Measurements from ENCODE around the gene DIP2C. TPM values are rescaled to one million over a fixed set of nuclear protein-coding genes. Genes with fewer than 3 reads are reported as not detected.

Gene DIP2C
- total and polyA plus RNA-seq, 2 donors from 2014 or later: 6.2 to 22.6 TPM

- Histone ChIP-seq H3K4me1 (ENCODE audit: control insufficient read depth in 2 of 3, insufficient read depth in 2 of 3, low read depth in 1 of 3, low read length in 3 of 3) (peaks cover 0 to 8% (median 6%) of the 10 kb centered on the region in 3 donors), H3K9ac (ENCODE audit: low read length in 3 of 3) (no peak overlapping the region), H3K27ac (ENCODE audit: low read depth in 2 of 2, low read length in 2 of 2) (no peak overlapping the region), H3K36me3 (ENCODE audit: control insufficient read depth in 2 of 3, insufficient read depth in 3 of 3, low read length in 3 of 3) (peaks cover 2 to 6% (median 5%) of the 10 kb centered on the region in 3 donors), H3K4me3 (ENCODE audit: low read length in 3 of 3) (no peak overlapping the region), H3K9me3 (ENCODE audit: control insufficient read depth in 2 of 3, insufficient read depth in 1 of 3, low read length in 3 of 3) (no peaks in the 10 kb centered on the region), H3K27me3 (ENCODE audit: control insufficient read depth, insufficient read depth, low read length) (no peaks in the 10 kb centered on the region)
- intact Hi-C loops (cut with DNase I): no loop called here
- no peak for TF ChIP-seq CTCF (IDR thresholded peaks at IDR 0.05; ENCODE audit: borderline replicate concordance, extremely low read depth, insufficient read depth)
- FAIRE-seq: no peak
- no peak for DNase-seq
Measured at GRCh38 chr10:311901-312665, 377.4 kb downstream of the DIP2C start.

- FAIRE-seq (no peak), DNase-seq (no peak)
- Histone ChIP-seq H3K27me3 (ENCODE audit: control insufficient read depth, insufficient read depth, low read length) (no peaks in the 10 kb centered on the region), H3K9ac (ENCODE audit: low read length in 3 of 3) (no peak overlapping the region), H3K4me3 (ENCODE audit: low read length in 3 of 3) (no peak overlapping the region), H3K4me1 (ENCODE audit: control insufficient read depth in 2 of 3, insufficient read depth in 2 of 3, low read depth in 1 of 3, low read length in 3 of 3) (peaks cover 0 to 12% (median 6%) of the 10 kb centered on the region in 3 donors), H3K27ac (ENCODE audit: low read depth in 2 of 2, low read length in 2 of 2) (no peak overlapping the region), H3K9me3 (ENCODE audit: control insufficient read depth in 2 of 3, insufficient read depth in 1 of 3, low read length in 3 of 3) (no peaks in the 10 kb centered on the region), H3K36me3 (ENCODE audit: control insufficient read depth in 2 of 3, insufficient read depth in 3 of 3, low read length in 3 of 3) (peaks cover 2 to 5% (median 4%) of the 10 kb centered on the region in 3 donors)
- intact Hi-C loops (cut with DNase I): no loop called here
- no peak for TF ChIP-seq CTCF (IDR thresholded peaks at IDR 0.05; ENCODE audit: borderline replicate concordance, extremely low read depth, insufficient read depth)
Measured at GRCh38 chr10:310976-311639, 378.4 kb downstream of the DIP2C start.

- Histone ChIP-seq H3K27ac (ENCODE audit: low read depth in 2 of 2, low read length in 2 of 2) (no peak overlapping the region), H3K9ac (ENCODE audit: low read length in 3 of 3) (no peak overlapping the region), H3K9me3 (ENCODE audit: control insufficient read depth in 2 of 3, insufficient read depth in 1 of 3, low read length in 3 of 3) (no peaks in the 10 kb centered on the region), H3K4me3 (ENCODE audit: low read length in 3 of 3) (no peak overlapping the region), H3K4me1 (ENCODE audit: control insufficient read depth in 2 of 3, insufficient read depth in 2 of 3, low read depth in 1 of 3, low read length in 3 of 3) (peaks cover 0 to 12% (median 6%) of the 10 kb centered on the region in 3 donors), H3K27me3 (ENCODE audit: control insufficient read depth, insufficient read depth, low read length) (no peaks in the 10 kb centered on the region), H3K36me3 (ENCODE audit: control insufficient read depth in 2 of 3, insufficient read depth in 3 of 3, low read length in 3 of 3) (peaks cover 2 to 5% (median 4%) of the 10 kb centered on the region in 3 donors)
- TF ChIP-seq CTCF (IDR thresholded peaks at IDR 0.05; ENCODE audit: borderline replicate concordance, extremely low read depth, insufficient read depth): no peak
- FAIRE-seq: no peak
- DNase-seq: no peak
- intact Hi-C loops (cut with DNase I): no loop called here
Measured at GRCh38 chr10:310371-310770, 379.1 kb downstream of the DIP2C start.

All from kidney (tissue), 14 donors.